ENCODE measurements around the gene GSTM3.

DNA sequence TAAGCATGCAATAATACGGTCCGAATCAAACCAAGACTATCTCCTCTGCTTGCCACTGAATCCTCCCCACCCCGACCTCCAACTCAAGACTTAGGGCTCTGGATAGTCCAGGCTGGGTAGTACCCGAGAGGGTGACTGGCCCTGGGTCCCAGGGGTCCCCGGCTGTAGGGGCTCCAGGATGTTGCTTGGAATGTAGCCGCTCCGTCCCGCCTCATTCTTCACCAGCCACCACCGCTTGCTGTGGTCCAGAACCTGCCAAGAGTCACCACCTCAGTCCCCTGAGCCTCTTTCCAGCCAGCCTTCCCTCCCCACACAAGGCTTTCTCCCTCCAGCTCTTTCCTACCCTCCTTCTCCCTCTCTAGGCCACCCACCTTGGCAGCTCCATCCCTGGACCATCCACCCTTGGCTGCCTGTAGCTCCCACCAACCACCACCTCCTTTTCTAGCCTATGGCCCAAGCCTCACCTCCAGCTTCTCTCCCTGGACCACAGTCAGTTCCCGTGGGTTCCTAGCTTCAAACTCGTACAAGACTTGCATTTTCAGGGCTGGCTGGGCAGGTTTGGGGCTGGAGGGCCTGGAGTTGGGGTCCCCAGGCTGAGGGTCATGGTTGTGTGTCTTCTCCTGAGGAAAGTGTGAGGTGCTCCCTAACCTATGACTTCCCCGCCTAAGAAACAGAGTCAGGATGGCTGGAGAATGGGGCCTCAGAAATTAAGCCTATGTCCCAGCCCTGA is 10.9 kb upstream of the GSTM3 start:
- TF ChIP-seq, protein P1, sequence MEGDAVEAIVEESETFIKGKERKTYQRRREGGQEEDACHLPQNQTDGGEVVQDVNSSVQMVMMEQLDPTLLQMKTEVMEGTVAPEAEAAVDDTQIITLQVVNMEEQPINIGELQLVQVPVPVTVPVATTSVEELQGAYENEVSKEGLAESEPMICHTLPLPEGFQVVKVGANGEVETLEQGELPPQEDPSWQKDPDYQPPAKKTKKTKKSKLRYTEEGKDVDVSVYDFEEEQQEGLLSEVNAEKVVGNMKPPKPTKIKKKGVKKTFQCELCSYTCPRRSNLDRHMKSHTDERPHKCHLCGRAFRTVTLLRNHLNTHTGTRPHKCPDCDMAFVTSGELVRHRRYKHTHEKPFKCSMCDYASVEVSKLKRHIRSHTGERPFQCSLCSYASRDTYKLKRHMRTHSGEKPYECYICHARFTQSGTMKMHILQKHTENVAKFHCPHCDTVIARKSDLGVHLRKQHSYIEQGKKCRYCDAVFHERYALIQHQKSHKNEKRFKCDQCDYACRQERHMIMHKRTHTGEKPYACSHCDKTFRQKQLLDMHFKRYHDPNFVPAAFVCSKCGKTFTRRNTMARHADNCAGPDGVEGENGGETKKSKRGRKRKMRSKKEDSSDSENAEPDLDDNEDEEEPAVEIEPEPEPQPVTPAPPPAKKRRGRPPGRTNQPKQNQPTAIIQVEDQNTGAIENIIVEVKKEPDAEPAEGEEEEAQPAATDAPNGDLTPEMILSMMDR (IDR thresholded peaks at IDR 0.05): no peak
- TF ChIP-seq POLR2A (IDR thresholded peaks at IDR 0.05): no peak

Measured in body of pancreas (tissue), 4 donors.